ENCODE results near the gene PEPD.
A peak's percentile ranks its signal among the peaks of the same experiment; 100 is the strongest.

The PEPD gene

GRCh38 chr19:33545217-33545981 lies 23.8 kb upstream of the PEPD start:
- DNase-seq, result no peak

GRCh38 chr19:33535226-33535625 lies 13.6 kb upstream of the PEPD start:
- no peak for DNase-seq

- no peak for DNase-seq
Observed at GRCh38 chr19:33532859-33533460, 11.4 kb upstream of the PEPD start.

GRCh38 chr19:33530842-33531241 lies 9.3 kb upstream of the PEPD start:
- no peak for DNase-seq

- no peak for DNase-seq
Observed at GRCh38 chr19:33530296-33530695, 8.7 kb upstream of the PEPD start.

- no peak for DNase-seq
Observed at GRCh38 chr19:33529094-33529676, 7.6 kb upstream of the PEPD start.

GRCh38 chr19:33528404-33528803 lies 6.8 kb upstream of the PEPD start:
- DNase-seq, result no peak

- no peak for DNase-seq
Observed at GRCh38 chr19:33527125-33527524, 5.5 kb upstream of the PEPD start.

- DNase-seq, result no peak
Observed at GRCh38 chr19:33524024-33524664, 2.6 kb upstream of the PEPD start.

GRCh38 chr19:33523167-33523566 lies 1.6 kb upstream of the PEPD start:
- no peak for DNase-seq

- DNase-seq, result no peak
Observed at GRCh38 chr19:33522371-33522662, 726 bp upstream of the PEPD start.

- no peak for DNase-seq
Observed at GRCh38 chr19:33520844-33521479, 629 bp downstream of the PEPD start.

- no peak for DNase-seq
Observed at GRCh38 chr19:33520048-33520643, 1.4 kb downstream of the PEPD start.

GRCh38 chr19:33519416-33519815 lies 2.2 kb downstream of the PEPD start:
- no peak for DNase-seq

- DNase-seq, result no peak
Observed at GRCh38 chr19:33518541-33518940, 3.0 kb downstream of the PEPD start.

- DNase-seq, result no peak
Observed at GRCh38 chr19:33517922-33518321, 3.7 kb downstream of the PEPD start.

- DNase-seq, result no peak
Observed at GRCh38 chr19:33515921-33516320, 5.7 kb downstream of the PEPD start.

- peak; percentile 40 for DNase-seq
Observed at GRCh38 chr19:33514885-33515551, 6.6 kb downstream of the PEPD start.

- DNase-seq, result no peak
Observed at GRCh38 chr19:33513424-33513823, 8.2 kb downstream of the PEPD start.

GRCh38 chr19:33512580-33513137 lies 8.9 kb downstream of the PEPD start:
- DNase-seq, result no peak

GRCh38 chr19:33512021-33512420 lies 9.6 kb downstream of the PEPD start:
- DNase-seq, result no peak

- no peak for DNase-seq
Observed at GRCh38 chr19:33511346-33511745, 10.2 kb downstream of the PEPD start.

All from femur (tissue), 1 donor.